Mesenchymal stem cell (in vitro differentiated cells and primary cell): Measurements from ENCODE around the gene COIL.

Experiments
- DNase-seq: peaks from one replicate; pipeline ENCODE4 v3.0.0-alpha.2; 2013
- H2AFZ ChIP-seq: one replicate; pipeline ENCODE4 v1.6.1; 2013; ENCODE audit warnings: low read depth, mild to moderate bottlenecking, control low read depth, inconsistent platforms, low read length, moderate library complexity
- H2AK5ac ChIP-seq: 2 replicates; pipeline ENCODE4 v1.6.1; 2013; ENCODE audit warnings: low read length, moderate library complexity, mild to moderate bottlenecking, inconsistent platforms; ENCODE audit not compliant: severe bottlenecking
- H2BK120ac ChIP-seq: one replicate; pipeline ENCODE4 v1.6.1; 2013; ENCODE audit warnings: low read depth, mild to moderate bottlenecking, inconsistent platforms, low read length, moderate library complexity
- H2BK12ac ChIP-seq, 2 experiments: one replicate each; pipeline ENCODE4 v1.6.1; 2013; ENCODE audit warnings: inconsistent platforms in 2 of 2, low read length in 2 of 2, mild to moderate bottlenecking in 2 of 2, moderate library complexity in 2 of 2, control low read depth in 1 of 2
- H2BK15ac ChIP-seq: one replicate; pipeline ENCODE4 v1.6.1; 2013; ENCODE audit warnings: mild to moderate bottlenecking, low read depth, inconsistent platforms; ENCODE audit not compliant: poor library complexity, severe bottlenecking
- H2BK5ac ChIP-seq: 2 replicates; pipeline ENCODE4 v1.6.1; 2013; ENCODE audit warnings: low read depth, mild to moderate bottlenecking, low read length, control low read depth, inconsistent platforms; ENCODE audit not compliant: poor library complexity, severe bottlenecking
- H3K14ac ChIP-seq, 2 experiments: one replicate each; pipeline ENCODE4 v1.6.1; 2013; ENCODE audit warnings: inconsistent platforms in 2 of 2, low read length in 2 of 2, control low read depth in 1 of 2, mild to moderate bottlenecking in 1 of 2, moderate library complexity in 1 of 2
- H3K18ac ChIP-seq, 2 experiments: one replicate each; pipeline ENCODE4 v1.6.1; 2013; ENCODE audit warnings: inconsistent platforms in 2 of 2, low read length in 2 of 2, control low read depth in 1 of 2, low read depth in 1 of 2, mild to moderate bottlenecking in 1 of 2
- H3K23ac ChIP-seq, 2 experiments: one replicate each; pipeline ENCODE4 v1.6.1; 2013; ENCODE audit warnings: inconsistent platforms in 2 of 2, low read length in 2 of 2, mild to moderate bottlenecking in 2 of 2, moderate library complexity in 2 of 2, control low read depth in 1 of 2
- H3K27ac ChIP-seq: 2 replicates; pipeline ENCODE4 v1.5.1; 2013; ENCODE audit warnings: mild to moderate bottlenecking, moderate library complexity, low read length, control low read depth, inconsistent platforms; ENCODE audit not compliant: poor library complexity, severe bottlenecking
- H3K27me3 ChIP-seq, 2 experiments: 2 replicates each; pipeline versions ENCODE4 v1.6.1 to v1.7.0; 2013; ENCODE audit warnings: low read length in 2 of 2, mild to moderate bottlenecking in 2 of 2, moderate library complexity in 2 of 2, control low read depth in 1 of 2, inconsistent platforms in 1 of 2; ENCODE audit not compliant: control insufficient read depth in 1 of 2, insufficient read depth in 1 of 2
- H3K36me3 ChIP-seq, 2 experiments: 2 replicates each; pipeline versions ENCODE4 v1.6.1 to v1.7.0; 2013; ENCODE audit warnings: low read length in 2 of 2, control low read depth in 1 of 2, inconsistent platforms in 1 of 2, low read depth in 1 of 2, mild to moderate bottlenecking in 1 of 2; ENCODE audit not compliant: insufficient read depth in 2 of 2, control insufficient read depth in 1 of 2
- H3K4ac ChIP-seq, 2 experiments: one replicate each; pipeline ENCODE4 v1.6.1; 2013; ENCODE audit warnings: inconsistent platforms in 2 of 2, low read length in 2 of 2, mild to moderate bottlenecking in 2 of 2, moderate library complexity in 2 of 2, control low read depth in 1 of 2, low read depth in 1 of 2
- H3K4me1 ChIP-seq: 2 replicates; pipeline ENCODE4 v1.6.1; 2013; ENCODE audit warnings: low read depth, low read length, control low read depth; ENCODE audit not compliant: control insufficient read depth, insufficient read depth
- H3K4me2 ChIP-seq: 2 replicates; pipeline ENCODE4 v1.6.1; 2013; ENCODE audit warnings: low read length, mild to moderate bottlenecking, inconsistent platforms; ENCODE audit not compliant: poor library complexity, severe bottlenecking
- H3K4me3 ChIP-seq, 2 experiments: 2 replicates each; pipeline versions ENCODE4 v1.5.1 to v1.7.0; 2013; ENCODE audit warnings: low read length in 2 of 2, mild to moderate bottlenecking in 2 of 2, control low read depth in 1 of 2, low read depth in 1 of 2; ENCODE audit not compliant: insufficient read depth in 1 of 2
- H3K79me1 ChIP-seq: replicated peaks from 2 replicates; pipeline ENCODE4 v1.6.1; 2013; ENCODE audit warnings: mild to moderate bottlenecking, control low read depth, low read length, inconsistent platforms; ENCODE audit not compliant: poor library complexity, severe bottlenecking
- H3K9ac ChIP-seq: 2 replicates; pipeline ENCODE4 v1.7.0; 2013; ENCODE audit warnings: mild to moderate bottlenecking, low read length, moderate library complexity
- H3K9me3 ChIP-seq: 2 replicates; pipeline ENCODE4 v1.7.0; 2013; ENCODE audit warnings: mild to moderate bottlenecking, low read length; ENCODE audit not compliant: control insufficient read depth
- H4K8ac ChIP-seq: one replicate; pipeline ENCODE4 v1.6.1; 2013; ENCODE audit warnings: inconsistent platforms, mild to moderate bottlenecking, low read length, moderate library complexity
- H4K91ac ChIP-seq: one replicate; pipeline ENCODE4 v1.6.1; 2013; ENCODE audit warnings: mild to moderate bottlenecking, low read length, inconsistent platforms
- WGBS: methylation state at CpG from one replicate; pipeline ENCODE4 v1.1.7; 2013; ENCODE audit warnings: mixed read lengths; 5-methylcytosine and 5-hydroxymethylcytosine counted together

Gene COIL

GRCh38 chr17:56949595-56949994, 11.3 kb downstream of the COIL start:
- Histone ChIP-seq H4K8ac (no peak overlapping the region), H3K18ac (no peak overlapping the region), H3K4ac (no peak overlapping the region), H2BK120ac (no peak overlapping the region), H3K4me1 (peaks cover 2% of the 10 kb centered on the region), H3K4me3 (no peak overlapping the region), H3K14ac (no peak overlapping the region), H3K79me1 (peaks cover 20% of the 10 kb centered on the region), H2BK15ac (no peak overlapping the region), H3K9me3 (no peaks in the 10 kb centered on the region), H3K4me2 (no peak overlapping the region), H2AFZ (no peak overlapping the region), H3K27me3 (no peaks in the 10 kb centered on the region), H2BK12ac (no peak overlapping the region), H2AK5ac (no peak overlapping the region), H3K27ac (no peak overlapping the region), H3K9ac (no peak overlapping the region), H2BK5ac (no peak overlapping the region), H3K36me3 (peaks cover 20 to 59% of the 10 kb centered on the region in 2 experiments), H3K23ac (no peak overlapping the region), H4K91ac (no peak overlapping the region)
- no peak for DNase-seq
- 87% methylated on average over 3 of the region's 3 CpGs for WGBS

GRCh38 chr17:56948491-56948890, 12.4 kb downstream of the COIL start:
- no peak overlapping the region for H3K23ac ChIP-seq
- H2BK12ac ChIP-seq = no peak overlapping the region
- no peak overlapping the region for H3K4me3 ChIP-seq
- no peak overlapping the region for H2BK120ac ChIP-seq
- H3K27me3 ChIP-seq = no peaks in the 10 kb centered on the region
- H3K27ac ChIP-seq = no peak overlapping the region
- no peak overlapping the region for H4K8ac ChIP-seq
- H3K14ac ChIP-seq = no peak overlapping the region
- no peaks in the 10 kb centered on the region for H3K4me1 ChIP-seq
- H3K18ac ChIP-seq = no peak overlapping the region
- H3K9me3 ChIP-seq = no peaks in the 10 kb centered on the region
- no peak overlapping the region for H2AFZ ChIP-seq
- no peak overlapping the region for H3K4me2 ChIP-seq
- H2AK5ac ChIP-seq = no peak overlapping the region
- H3K9ac ChIP-seq = no peak overlapping the region
- H4K91ac ChIP-seq = no peak overlapping the region
- peaks cover 24 to 66% of the 10 kb centered on the region in 2 experiments for H3K36me3 ChIP-seq
- peaks cover 19% of the 10 kb centered on the region for H3K79me1 ChIP-seq
- WGBS = no CpG with 5 or more reads among the region's 1 CpG
- no peak overlapping the region for H2BK15ac ChIP-seq
- no peak overlapping the region for H2BK5ac ChIP-seq
- DNase-seq = no peak
- H3K4ac ChIP-seq = no peak overlapping the region

- Histone ChIP-seq H3K4me1 (no peaks in the 10 kb centered on the region), H3K27ac (no peak overlapping the region)
These were observed 13.1 kb downstream of the COIL start for GRCh38 chr17:56947741-56948140.

GRCh38 chr17:56945938-56946505, 14.8 kb downstream of the COIL start:
- no peak overlapping the region for H2BK12ac ChIP-seq
- no peak overlapping the region for H4K8ac ChIP-seq
- H2BK15ac ChIP-seq = no peak overlapping the region
- no peak overlapping the region for H4K91ac ChIP-seq
- H3K4me1 ChIP-seq = no peaks in the 10 kb centered on the region
- no peak overlapping the region for H2AFZ ChIP-seq
- WGBS = 93% methylated on average over 1 of the region's 3 CpGs
- H3K27me3 ChIP-seq = no peaks in the 10 kb centered on the region
- no peak overlapping the region for H3K4ac ChIP-seq
- H3K14ac ChIP-seq = no peak overlapping the region
- DNase-seq = no peak
- no peak overlapping the region for H3K18ac ChIP-seq
- peaks cover 32 to 80% of the 10 kb centered on the region in 2 experiments for H3K36me3 ChIP-seq
- no peak overlapping the region for H2BK120ac ChIP-seq
- peaks cover 11% of the 10 kb centered on the region for H3K79me1 ChIP-seq
- no peak overlapping the region for H3K4me3 ChIP-seq
- no peak overlapping the region for H3K4me2 ChIP-seq
- H3K27ac ChIP-seq = no peak overlapping the region
- no peak overlapping the region for H2BK5ac ChIP-seq
- H3K9me3 ChIP-seq = no peaks in the 10 kb centered on the region
- H3K9ac ChIP-seq = no peak overlapping the region
- H3K23ac ChIP-seq = no peak overlapping the region
- no peak overlapping the region for H2AK5ac ChIP-seq

More at GRCh38 chr17:56947741-56948140, 13.1 kb downstream of the COIL start:
- no peak overlapping the region for H3K9ac ChIP-seq
- H3K9me3 ChIP-seq = no peaks in the 10 kb centered on the region
- no peak overlapping the region for H3K4me2 ChIP-seq
- no peak overlapping the region for H2AK5ac ChIP-seq
- no peak overlapping the region for H4K8ac ChIP-seq
- H3K23ac ChIP-seq = no peak overlapping the region
- DNase-seq = no peak
- no peak overlapping the region for H2BK15ac ChIP-seq
- no peak overlapping the region for H3K4ac ChIP-seq
- no peak overlapping the region for H2BK120ac ChIP-seq
- peaks cover 24 to 73% of the 10 kb centered on the region in 2 experiments for H3K36me3 ChIP-seq
- H4K91ac ChIP-seq = no peak overlapping the region
- no peak overlapping the region for H3K14ac ChIP-seq
- no peaks in the 10 kb centered on the region for H3K27me3 ChIP-seq
- H2BK5ac ChIP-seq = no peak overlapping the region
- WGBS = no CpG with 5 or more reads among the region's 1 CpG
- H2BK12ac ChIP-seq = no peak overlapping the region
- peaks cover 17% of the 10 kb centered on the region for H3K79me1 ChIP-seq
- H3K18ac ChIP-seq = no peak overlapping the region
- H2AFZ ChIP-seq = no peak overlapping the region
- no peak overlapping the region for H3K4me3 ChIP-seq
